ENCODE data around the gene EYS. TPM values are rescaled to one million over a fixed set of nuclear protein-coding genes. Genes with fewer than 3 reads are reported as not detected.

Gene EYS
- total and polyA plus RNA-seq, 9 of the 15 experiments (the other 6 are each of a cell fraction or from before 2014, with no cell fraction given) = 0.03 to 0.36 (median 0.10) TPM; not detected in 2

GRCh38 chr6:63671098-63671754 lies 2035.8 kb downstream of the EYS start (continued):
- TF ChIP-seq, protein P1, sequence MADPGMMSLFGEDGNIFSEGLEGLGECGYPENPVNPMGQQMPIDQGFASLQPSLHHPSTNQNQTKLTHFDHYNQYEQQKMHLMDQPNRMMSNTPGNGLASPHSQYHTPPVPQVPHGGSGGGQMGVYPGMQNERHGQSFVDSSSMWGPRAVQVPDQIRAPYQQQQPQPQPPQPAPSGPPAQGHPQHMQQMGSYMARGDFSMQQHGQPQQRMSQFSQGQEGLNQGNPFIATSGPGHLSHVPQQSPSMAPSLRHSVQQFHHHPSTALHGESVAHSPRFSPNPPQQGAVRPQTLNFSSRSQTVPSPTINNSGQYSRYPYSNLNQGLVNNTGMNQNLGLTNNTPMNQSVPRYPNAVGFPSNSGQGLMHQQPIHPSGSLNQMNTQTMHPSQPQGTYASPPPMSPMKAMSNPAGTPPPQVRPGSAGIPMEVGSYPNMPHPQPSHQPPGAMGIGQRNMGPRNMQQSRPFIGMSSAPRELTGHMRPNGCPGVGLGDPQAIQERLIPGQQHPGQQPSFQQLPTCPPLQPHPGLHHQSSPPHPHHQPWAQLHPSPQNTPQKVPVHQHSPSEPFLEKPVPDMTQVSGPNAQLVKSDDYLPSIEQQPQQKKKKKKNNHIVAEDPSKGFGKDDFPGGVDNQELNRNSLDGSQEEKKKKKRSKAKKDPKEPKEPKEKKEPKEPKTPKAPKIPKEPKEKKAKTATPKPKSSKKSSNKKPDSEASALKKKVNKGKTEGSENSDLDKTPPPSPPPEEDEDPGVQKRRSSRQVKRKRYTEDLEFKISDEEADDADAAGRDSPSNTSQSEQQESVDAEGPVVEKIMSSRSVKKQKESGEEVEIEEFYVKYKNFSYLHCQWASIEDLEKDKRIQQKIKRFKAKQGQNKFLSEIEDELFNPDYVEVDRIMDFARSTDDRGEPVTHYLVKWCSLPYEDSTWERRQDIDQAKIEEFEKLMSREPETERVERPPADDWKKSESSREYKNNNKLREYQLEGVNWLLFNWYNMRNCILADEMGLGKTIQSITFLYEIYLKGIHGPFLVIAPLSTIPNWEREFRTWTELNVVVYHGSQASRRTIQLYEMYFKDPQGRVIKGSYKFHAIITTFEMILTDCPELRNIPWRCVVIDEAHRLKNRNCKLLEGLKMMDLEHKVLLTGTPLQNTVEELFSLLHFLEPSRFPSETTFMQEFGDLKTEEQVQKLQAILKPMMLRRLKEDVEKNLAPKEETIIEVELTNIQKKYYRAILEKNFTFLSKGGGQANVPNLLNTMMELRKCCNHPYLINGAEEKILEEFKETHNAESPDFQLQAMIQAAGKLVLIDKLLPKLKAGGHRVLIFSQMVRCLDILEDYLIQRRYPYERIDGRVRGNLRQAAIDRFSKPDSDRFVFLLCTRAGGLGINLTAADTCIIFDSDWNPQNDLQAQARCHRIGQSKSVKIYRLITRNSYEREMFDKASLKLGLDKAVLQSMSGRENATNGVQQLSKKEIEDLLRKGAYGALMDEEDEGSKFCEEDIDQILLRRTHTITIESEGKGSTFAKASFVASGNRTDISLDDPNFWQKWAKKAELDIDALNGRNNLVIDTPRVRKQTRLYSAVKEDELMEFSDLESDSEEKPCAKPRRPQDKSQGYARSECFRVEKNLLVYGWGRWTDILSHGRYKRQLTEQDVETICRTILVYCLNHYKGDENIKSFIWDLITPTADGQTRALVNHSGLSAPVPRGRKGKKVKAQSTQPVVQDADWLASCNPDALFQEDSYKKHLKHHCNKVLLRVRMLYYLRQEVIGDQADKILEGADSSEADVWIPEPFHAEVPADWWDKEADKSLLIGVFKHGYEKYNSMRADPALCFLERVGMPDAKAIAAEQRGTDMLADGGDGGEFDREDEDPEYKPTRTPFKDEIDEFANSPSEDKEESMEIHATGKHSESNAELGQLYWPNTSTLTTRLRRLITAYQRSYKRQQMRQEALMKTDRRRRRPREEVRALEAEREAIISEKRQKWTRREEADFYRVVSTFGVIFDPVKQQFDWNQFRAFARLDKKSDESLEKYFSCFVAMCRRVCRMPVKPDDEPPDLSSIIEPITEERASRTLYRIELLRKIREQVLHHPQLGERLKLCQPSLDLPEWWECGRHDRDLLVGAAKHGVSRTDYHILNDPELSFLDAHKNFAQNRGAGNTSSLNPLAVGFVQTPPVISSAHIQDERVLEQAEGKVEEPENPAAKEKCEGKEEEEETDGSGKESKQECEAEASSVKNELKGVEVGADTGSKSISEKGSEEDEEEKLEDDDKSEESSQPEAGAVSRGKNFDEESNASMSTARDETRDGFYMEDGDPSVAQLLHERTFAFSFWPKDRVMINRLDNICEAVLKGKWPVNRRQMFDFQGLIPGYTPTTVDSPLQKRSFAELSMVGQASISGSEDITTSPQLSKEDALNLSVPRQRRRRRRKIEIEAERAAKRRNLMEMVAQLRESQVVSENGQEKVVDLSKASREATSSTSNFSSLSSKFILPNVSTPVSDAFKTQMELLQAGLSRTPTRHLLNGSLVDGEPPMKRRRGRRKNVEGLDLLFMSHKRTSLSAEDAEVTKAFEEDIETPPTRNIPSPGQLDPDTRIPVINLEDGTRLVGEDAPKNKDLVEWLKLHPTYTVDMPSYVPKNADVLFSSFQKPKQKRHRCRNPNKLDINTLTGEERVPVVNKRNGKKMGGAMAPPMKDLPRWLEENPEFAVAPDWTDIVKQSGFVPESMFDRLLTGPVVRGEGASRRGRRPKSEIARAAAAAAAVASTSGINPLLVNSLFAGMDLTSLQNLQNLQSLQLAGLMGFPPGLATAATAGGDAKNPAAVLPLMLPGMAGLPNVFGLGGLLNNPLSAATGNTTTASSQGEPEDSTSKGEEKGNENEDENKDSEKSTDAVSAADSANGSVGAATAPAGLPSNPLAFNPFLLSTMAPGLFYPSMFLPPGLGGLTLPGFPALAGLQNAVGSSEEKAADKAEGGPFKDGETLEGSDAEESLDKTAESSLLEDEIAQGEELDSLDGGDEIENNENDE (IDR thresholded peaks at IDR 0.05; ENCODE audit: low read depth, low read length) = no peak
- no peak for TF ChIP-seq SPI1 (IDR thresholded peaks at IDR 0.05; ENCODE audit: borderline replicate concordance, low read depth, low read length)
